ENCODE data around the gene MYCBPAP.

MYCBPAP gene

GRCh38 chr17:50575581-50576210, 67.5 kb downstream of the MYCBPAP start:
- DNase-seq (ENCODE audit: low read depth): no peak

DNA sequence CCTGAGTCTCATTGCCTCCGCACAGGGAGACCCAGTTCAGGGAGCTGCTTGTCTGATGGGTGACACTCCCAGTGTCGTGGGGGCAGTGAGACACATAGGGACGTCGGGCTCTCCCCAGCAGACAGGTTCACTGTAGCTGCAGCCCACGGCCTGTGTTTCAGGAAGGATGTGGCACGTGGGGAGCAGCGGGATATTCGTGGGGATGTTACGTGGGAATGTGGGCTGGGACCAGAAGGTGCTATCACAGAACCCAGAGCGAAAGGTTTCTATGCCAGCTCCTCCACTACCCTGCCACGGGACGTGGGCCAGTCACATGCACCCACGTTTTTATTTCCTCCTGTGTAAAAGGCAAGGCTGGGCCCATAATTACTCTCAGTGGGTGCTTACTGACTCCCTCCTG, 68.6 kb downstream of the MYCBPAP start:
- no peak for DNase-seq (ENCODE audit: low read depth)

GRCh38 chr17:50577451-50577954, 69.3 kb downstream of the MYCBPAP start:
- DNase-seq (ENCODE audit: low read depth): no peak

- DNase-seq (ENCODE audit: low read depth): no peak
Measured at GRCh38 chr17:50578173-50578572, 69.9 kb downstream of the MYCBPAP start.

GRCh38 chr17:50579399-50579798, 71.2 kb downstream of the MYCBPAP start:
- no peak for DNase-seq (ENCODE audit: low read depth)

DNA sequence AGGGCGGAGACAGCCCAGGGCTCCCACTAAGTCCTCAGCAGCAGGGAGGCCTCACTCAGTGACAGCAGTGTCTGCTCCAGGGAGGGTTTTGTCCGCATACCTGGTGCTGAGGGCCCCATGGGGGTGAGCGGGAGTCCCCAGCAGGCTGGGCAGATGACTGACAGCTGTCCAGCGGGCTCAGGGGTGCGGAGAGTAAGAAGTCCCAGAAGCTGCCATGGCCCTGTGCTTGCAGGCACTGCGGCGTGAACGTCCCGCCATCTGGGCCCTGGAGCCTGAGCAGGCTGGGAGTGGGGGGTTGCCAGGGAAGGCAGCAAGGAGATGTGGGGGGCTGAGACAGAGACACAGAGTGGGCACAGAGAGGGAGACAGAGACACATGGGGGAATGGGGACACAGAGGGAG, 72.4 kb downstream of the MYCBPAP start:
- DNase-seq (ENCODE audit: low read depth): no peak

Data from CMK (cell line).